Panc1 (cell line): ENCODE data around the gene TLE4. TPM values are rescaled to one million over a fixed set of nuclear protein-coding genes. Genes with fewer than 3 reads are reported as not detected.

ENCODE experiments used
- ATAC-seq: fragments of 200-7000 bp; cut with Tn5 transposase; 2 replicates; pipeline ENCODE4 v1.9.1; 2020; ENCODE audit warnings: mild to moderate bottlenecking, moderate library complexity
- BruUV-seq: library from RNA; stranded (reverse); fragments of 400-500 nt; replicated peaks from 2 replicates; lab custom pipeline; 2021; lab: Mats Ljungman, UMichigan
- CTCF ChIA-PET: fragments of 300-600 bp; sonication (Branson Sonifier 250); formaldehyde crosslinking; loops from one replicate; lab custom pipeline; 2022; ENCODE audit warnings: antibody characterized with exemption; lab: Charles Lee
- POLR2A ChIA-PET: fragments of 300-600 bp; sonication (Branson Sonifier 250); formaldehyde crosslinking; loops from one replicate; lab custom pipeline; 2022; ENCODE audit warnings: antibody characterized with exemption; lab: Charles Lee
- DNase-seq: peaks from one replicate; pipeline ENCODE4 v3.0.0-alpha.2; 2010; ENCODE audit warnings: low read depth, low spot score
- H3K27ac ChIP-seq: 2 replicates; pipeline ENCODE4 v1.5.1; 2011; ENCODE audit warnings: mild to moderate bottlenecking, low read length, inconsistent platforms
- H3K27me3 ChIP-seq: fragments of 200-500 bp; sonication (Bioruptor generic); 2 replicates; pipeline ENCODE4 v1.6.0; 2014; ENCODE audit warnings: low read length, inconsistent platforms; ENCODE audit not compliant: control insufficient read depth, insufficient read depth
- H3K36me3 ChIP-seq: fragments of 200-500 bp; sonication (Bioruptor generic); 2 replicates; pipeline ENCODE4 v1.5.1; 2014; ENCODE audit warnings: inconsistent platforms, mild to moderate bottlenecking, low read length, moderate library complexity; ENCODE audit not compliant: control insufficient read depth, insufficient read depth
- H3K4me1 ChIP-seq: 2 replicates; pipeline ENCODE4 v1.5.1; 2011; ENCODE audit warnings: inconsistent platforms, mild to moderate bottlenecking, low read length, moderate library complexity; ENCODE audit not compliant: control insufficient read depth, insufficient read depth
- H3K4me3 ChIP-seq, 2 experiments: 2 replicates each; pipeline ENCODE4 v1.5.1; 2011 to 2012; ENCODE audit warnings: low read depth in 2 of 2, low read length in 2 of 2, mild to moderate bottlenecking in 2 of 2, inconsistent platforms in 1 of 2, moderate library complexity in 1 of 2
- H3K9me3 ChIP-seq: fragments of 200-500 bp; sonication (Bioruptor generic); 2 replicates; pipeline ENCODE4 v1.5.1; 2014; ENCODE audit warnings: low read depth, mild to moderate bottlenecking, inconsistent platforms, low read length, moderate library complexity; ENCODE audit not compliant: control insufficient read depth, insufficient read depth
- POLR2AphosphoS5 ChIP-seq: IDR thresholded peaks from 2 replicates; pipeline ENCODE4 v1.6.1; 2012; ENCODE audit warnings: mild to moderate bottlenecking, low read depth, low read length, moderate library complexity
- SIN3A ChIP-seq: IDR thresholded peaks from 2 replicates; pipeline ENCODE4 v1.6.1; 2012; ENCODE audit warnings: low read depth, mild to moderate bottlenecking, low read length, moderate library complexity, borderline replicate concordance; ENCODE audit not compliant: insufficient read depth
- TCF7L2 ChIP-seq: IDR thresholded peaks from 2 replicates; pipeline ENCODE4 v1.6.1; 2011; ENCODE audit warnings: mild to moderate bottlenecking, low read depth, low read length, inconsistent platforms
- in situ Hi-C: cut with HindIII; loops from 2 replicates; pipeline ENCODE4 v1.10.0; 2016; ENCODE audit warnings: low sequenced_read_pairs, low pct_unique_long_range_greater_than_20kb
- intact Hi-C: fragments of 100-400 bp; cut with micrococcal nuclease; formaldehyde crosslinking; loops from one replicate; pipeline ENCODE4 v1.10.0; 2022; ENCODE audit not compliant: unreplicated experiment
- total RNA-seq: library from RNA; stranded (reverse); gene quantifications from one replicate; pipeline ENCODE4 v1.2.1, GENCODE V29; 2021; ENCODE audit not compliant: unreplicated experiment
- TF ChIP-seq, protein P1 (sequence below): fragments of 450-650 bp; IDR thresholded peaks from 2 replicates; pipeline ENCODE4 v1.5.1; 2017; ENCODE audit warnings: mild to moderate bottlenecking
- TF ChIP-seq, protein P2 (sequence below), 2 experiments: IDR thresholded peaks; 2 replicates each; pipeline ENCODE4 v1.6.1; 2011 to 2012; ENCODE audit warnings: low read depth in 2 of 2, control low read depth in 1 of 2, low read length in 1 of 2, mild to moderate bottlenecking in 1 of 2, moderate library complexity in 1 of 2; ENCODE audit not compliant: insufficient read depth in 1 of 2

Gene TLE4
- total RNA-seq, 1 experiment from 2014 or later: 8.7 TPM

DNA sequence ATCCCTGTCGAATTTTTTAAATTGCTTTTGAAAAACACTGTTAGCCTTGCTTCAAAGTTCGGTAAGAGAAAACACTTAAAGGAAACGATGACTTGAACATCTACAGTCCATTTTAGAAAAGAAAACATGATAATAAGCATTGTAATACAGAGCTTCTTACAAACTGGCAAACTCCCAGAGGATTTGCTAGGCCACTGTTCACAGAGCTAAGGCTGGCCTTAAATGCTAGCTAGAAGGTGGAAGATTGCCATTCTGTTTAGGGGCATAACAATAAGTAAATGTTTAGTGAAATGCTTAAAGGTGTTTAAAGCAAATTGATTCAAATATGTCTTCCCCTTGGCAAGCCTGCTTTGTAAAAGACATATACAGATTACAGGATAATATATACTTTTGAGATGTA is 169.6 kb downstream of the TLE4 start:
- TF ChIP-seq TCF7L2 (no peak), SIN3A (no peak), POLR2AphosphoS5 (no peak)
- TF ChIP-seq, protein P1, sequence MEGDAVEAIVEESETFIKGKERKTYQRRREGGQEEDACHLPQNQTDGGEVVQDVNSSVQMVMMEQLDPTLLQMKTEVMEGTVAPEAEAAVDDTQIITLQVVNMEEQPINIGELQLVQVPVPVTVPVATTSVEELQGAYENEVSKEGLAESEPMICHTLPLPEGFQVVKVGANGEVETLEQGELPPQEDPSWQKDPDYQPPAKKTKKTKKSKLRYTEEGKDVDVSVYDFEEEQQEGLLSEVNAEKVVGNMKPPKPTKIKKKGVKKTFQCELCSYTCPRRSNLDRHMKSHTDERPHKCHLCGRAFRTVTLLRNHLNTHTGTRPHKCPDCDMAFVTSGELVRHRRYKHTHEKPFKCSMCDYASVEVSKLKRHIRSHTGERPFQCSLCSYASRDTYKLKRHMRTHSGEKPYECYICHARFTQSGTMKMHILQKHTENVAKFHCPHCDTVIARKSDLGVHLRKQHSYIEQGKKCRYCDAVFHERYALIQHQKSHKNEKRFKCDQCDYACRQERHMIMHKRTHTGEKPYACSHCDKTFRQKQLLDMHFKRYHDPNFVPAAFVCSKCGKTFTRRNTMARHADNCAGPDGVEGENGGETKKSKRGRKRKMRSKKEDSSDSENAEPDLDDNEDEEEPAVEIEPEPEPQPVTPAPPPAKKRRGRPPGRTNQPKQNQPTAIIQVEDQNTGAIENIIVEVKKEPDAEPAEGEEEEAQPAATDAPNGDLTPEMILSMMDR: no peak
- TF ChIP-seq, protein P2, sequence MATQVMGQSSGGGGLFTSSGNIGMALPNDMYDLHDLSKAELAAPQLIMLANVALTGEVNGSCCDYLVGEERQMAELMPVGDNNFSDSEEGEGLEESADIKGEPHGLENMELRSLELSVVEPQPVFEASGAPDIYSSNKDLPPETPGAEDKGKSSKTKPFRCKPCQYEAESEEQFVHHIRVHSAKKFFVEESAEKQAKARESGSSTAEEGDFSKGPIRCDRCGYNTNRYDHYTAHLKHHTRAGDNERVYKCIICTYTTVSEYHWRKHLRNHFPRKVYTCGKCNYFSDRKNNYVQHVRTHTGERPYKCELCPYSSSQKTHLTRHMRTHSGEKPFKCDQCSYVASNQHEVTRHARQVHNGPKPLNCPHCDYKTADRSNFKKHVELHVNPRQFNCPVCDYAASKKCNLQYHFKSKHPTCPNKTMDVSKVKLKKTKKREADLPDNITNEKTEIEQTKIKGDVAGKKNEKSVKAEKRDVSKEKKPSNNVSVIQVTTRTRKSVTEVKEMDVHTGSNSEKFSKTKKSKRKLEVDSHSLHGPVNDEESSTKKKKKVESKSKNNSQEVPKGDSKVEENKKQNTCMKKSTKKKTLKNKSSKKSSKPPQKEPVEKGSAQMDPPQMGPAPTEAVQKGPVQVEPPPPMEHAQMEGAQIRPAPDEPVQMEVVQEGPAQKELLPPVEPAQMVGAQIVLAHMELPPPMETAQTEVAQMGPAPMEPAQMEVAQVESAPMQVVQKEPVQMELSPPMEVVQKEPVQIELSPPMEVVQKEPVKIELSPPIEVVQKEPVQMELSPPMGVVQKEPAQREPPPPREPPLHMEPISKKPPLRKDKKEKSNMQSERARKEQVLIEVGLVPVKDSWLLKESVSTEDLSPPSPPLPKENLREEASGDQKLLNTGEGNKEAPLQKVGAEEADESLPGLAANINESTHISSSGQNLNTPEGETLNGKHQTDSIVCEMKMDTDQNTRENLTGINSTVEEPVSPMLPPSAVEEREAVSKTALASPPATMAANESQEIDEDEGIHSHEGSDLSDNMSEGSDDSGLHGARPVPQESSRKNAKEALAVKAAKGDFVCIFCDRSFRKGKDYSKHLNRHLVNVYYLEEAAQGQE (IDR thresholded peaks at IDR 0.05; ENCODE audit: insufficient read depth in 1 of 2, low read depth in 2 of 2, low read length in 1 of 2): no peak
- DNase-seq: no peak
- ChIA-PET POLR2A (no interaction called here), CTCF (no interaction called here)
- intact Hi-C loops (no loop called here), in situ Hi-C loops (no loop called here)
- ATAC-seq: no peak
- Histone ChIP-seq H3K27me3 (no peaks in the 10 kb centered on the region), H3K4me3 (no peak overlapping the region), H3K27ac (no peak overlapping the region), H3K4me1 (no peaks in the 10 kb centered on the region), H3K36me3 (no peaks in the 10 kb centered on the region), H3K9me3 (no peaks in the 10 kb centered on the region)
- BruUV-seq: no TSS peak

- H3K4me3 ChIP-seq: no peak overlapping the region
- intact Hi-C loops: no loop called here
Measured at GRCh38 chr9:79742110-79742721, 170.5 kb downstream of the TLE4 start.

More at GRCh38 chr9:79742110-79742721, 170.5 kb downstream of the TLE4 start:
- CTCF ChIA-PET: no interaction called here
- BruUV-seq: no TSS peak
- POLR2A ChIA-PET: no interaction called here
- TF ChIP-seq, protein P2 (IDR thresholded peaks at IDR 0.05; ENCODE audit: insufficient read depth in 1 of 2, low read depth in 2 of 2, low read length in 1 of 2): no peak
- TF ChIP-seq POLR2AphosphoS5 (no peak), SIN3A (no peak), TCF7L2 (no peak)
- TF ChIP-seq, protein P1: no peak
- Histone ChIP-seq H3K27me3 (no peaks in the 10 kb centered on the region), H3K36me3 (no peaks in the 10 kb centered on the region), H3K4me1 (no peaks in the 10 kb centered on the region), H3K9me3 (no peaks in the 10 kb centered on the region), H3K27ac (no peak overlapping the region)
- no peak for ATAC-seq
- DNase-seq: no peak
- in situ Hi-C loops: no loop called here
